ENCODE results near the gene NENF.

The NENF gene

GRCh38 chr1:212431644-212432043 lies 1.1 kb upstream of the NENF start:
- DNase-seq (ENCODE audit: low spot score), result no peak

- no peak for DNase-seq (ENCODE audit: low spot score)
Observed at GRCh38 chr1:212432272-212432660, 454 bp upstream of the NENF start.

DNA sequence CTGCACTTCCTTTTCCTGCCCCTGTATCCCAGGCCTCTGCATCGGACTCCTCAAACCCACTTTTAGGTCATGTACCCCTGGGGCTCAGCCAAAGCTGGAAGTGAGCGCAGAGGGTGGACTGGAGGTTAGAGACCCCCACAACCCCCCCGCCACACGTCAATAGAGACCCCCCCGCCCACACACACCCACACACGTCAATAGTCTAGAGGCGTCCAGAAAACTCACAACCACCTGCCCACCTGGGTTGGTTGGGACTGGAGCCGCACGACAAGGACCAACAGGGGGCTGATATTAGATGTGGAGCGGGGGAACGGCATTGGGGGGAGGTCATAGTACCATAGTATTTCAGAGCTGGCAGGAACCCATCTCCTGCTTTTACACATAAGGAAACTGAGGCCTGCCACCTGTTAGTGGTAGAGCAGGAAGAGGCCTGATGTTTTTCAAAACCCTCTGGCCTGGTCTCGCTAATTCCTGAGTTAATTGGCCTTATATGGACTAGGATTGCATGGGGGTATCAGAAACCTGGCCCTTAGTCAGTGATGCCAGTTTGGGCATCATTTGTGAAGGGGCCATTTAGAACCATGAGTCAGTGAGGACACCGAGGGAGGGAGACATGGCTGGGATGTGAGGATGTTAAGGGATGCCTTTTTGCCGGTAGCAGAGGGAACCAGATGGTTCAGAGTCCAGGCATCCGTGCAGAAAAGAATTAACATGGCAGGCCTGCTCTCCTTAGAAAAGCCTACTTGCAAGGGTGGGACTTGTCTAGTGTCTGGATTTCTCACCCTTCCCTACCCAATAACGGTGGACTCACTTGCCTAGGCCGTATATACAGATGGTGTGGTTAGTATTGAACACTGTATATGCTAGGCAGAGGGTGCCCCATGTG lies 1.1 kb downstream of the NENF start:
- DNase-seq (ENCODE audit: low spot score), result peak; percentile 38

DNA sequence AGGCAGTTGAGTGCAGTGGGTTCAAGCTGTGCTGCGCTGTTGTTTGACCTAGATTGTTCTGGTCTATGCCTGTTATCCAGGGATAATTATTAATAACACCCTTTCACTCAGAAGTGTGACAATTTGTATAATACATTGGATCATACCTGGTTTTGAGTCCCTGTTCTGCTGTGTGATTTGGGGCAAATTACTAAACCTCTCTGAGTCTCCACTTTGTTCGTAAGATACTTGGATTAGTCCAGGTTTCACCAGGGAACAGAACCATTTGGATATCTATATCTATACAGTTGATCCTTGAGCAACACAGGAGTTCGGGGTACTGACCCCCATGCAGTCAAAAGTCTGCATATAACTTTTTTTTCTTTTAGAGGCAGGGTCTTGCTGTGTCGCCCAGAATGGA lies 2.3 kb downstream of the NENF start:
- no peak for DNase-seq (ENCODE audit: low spot score)

DNA sequence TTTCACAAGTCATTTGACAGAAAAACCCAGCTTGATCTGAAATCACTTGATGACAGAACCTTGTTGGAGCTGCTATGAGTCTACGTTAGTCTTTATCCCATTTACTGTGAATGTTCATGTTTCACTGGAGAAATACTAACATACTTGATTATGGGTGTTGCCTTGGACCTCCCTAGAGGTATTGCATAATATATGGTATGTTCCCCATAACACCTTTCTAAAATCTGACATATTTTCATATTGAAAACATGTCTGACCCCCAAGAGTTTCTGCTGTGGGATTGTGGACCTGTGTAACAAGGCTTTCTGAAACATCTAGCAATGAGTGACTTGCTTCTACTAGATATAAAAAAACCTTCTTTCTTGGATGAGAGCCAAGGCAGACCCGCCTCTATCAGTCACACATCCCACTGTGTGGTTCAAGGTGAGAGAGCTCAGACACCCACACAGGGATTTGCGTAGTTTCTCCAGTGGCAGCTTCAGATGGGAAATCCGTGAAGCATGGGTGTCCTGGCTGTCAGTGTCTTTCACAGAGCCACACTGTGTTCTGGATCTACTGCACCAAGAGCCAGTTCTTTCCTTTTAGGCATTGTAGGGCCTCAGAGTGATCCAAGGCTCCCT lies 4.6 kb downstream of the NENF start:
- no peak for DNase-seq (ENCODE audit: low spot score)

- DNase-seq (ENCODE audit: low spot score), result no peak
Observed at GRCh38 chr1:212438831-212439237, 6.1 kb downstream of the NENF start.

DNA sequence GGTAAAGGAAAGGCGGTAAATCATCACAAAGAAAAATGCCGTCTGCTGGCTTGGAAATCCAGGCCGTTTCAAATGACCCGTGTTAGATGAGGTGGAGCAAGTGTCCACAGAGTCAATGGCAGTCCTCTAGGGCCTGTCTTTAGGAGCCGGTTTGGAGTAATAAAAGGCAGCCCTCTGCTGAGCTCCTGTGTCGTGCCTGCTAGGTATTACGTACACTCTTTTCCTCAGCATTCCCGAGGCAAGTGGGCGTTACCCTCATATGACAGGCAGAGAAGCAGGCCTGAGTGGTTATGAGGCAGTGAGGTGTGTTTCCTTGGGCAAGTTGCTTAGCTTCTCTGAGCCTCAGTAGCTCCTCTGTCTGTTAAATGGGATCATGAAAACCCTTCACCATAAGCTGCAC lies 7.7 kb downstream of the NENF start:
- no peak for DNase-seq (ENCODE audit: low spot score)

DNA sequence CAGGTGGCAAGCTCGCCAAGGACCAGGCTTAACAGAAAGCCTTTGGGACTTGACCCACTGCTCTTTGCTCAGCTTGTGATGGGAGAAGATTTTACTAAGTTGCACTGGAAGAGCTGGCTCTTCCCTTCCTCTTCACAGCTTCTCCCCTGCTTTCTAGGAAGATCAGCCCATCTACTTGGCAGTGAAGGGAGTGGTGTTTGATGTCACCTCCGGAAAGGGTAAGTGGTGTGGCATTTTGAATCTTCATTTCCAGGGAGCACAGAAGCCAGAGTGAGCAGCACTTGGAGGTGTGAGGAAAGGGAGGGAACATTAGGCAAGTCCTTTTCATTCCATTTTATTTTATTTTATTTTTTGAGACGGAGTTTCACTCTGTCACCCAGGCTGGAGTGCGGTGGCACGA lies 9.7 kb downstream of the NENF start:
- no peak for DNase-seq (ENCODE audit: low spot score)

GRCh38 chr1:212446333-212446732 lies 13.6 kb downstream of the NENF start:
- DNase-seq (ENCODE audit: low spot score), result no peak

- no peak for DNase-seq (ENCODE audit: low spot score)
Observed at GRCh38 chr1:212447478-212447877, 14.8 kb downstream of the NENF start.

DNA sequence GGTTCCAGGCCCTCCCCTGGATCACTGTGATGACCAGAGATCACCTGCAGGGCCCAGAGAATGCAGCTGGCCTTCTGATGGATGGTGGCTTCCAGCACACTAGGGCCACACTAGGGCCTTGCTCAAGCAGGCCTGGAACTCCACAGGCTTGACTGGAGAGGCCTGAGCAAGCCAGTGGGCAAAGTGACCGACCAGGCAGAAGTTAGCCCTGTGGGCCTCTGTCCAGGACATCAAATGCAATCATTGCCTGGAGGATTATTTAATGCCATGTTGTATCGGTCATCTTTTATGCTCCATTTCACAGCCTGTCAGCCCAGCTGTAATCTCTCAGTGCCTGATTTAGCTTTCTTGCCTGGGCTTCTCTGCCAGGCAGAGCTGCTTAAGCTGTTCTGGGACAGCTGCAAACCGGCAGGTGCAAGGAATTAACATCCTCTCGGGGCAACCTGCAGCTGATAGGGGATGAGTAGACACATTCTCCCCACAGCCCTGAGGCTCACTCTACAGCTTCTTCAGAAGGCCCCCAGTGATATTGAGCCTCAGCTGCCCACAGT lies 17.7 kb downstream of the NENF start:
- no peak for DNase-seq (ENCODE audit: low spot score)

DNA sequence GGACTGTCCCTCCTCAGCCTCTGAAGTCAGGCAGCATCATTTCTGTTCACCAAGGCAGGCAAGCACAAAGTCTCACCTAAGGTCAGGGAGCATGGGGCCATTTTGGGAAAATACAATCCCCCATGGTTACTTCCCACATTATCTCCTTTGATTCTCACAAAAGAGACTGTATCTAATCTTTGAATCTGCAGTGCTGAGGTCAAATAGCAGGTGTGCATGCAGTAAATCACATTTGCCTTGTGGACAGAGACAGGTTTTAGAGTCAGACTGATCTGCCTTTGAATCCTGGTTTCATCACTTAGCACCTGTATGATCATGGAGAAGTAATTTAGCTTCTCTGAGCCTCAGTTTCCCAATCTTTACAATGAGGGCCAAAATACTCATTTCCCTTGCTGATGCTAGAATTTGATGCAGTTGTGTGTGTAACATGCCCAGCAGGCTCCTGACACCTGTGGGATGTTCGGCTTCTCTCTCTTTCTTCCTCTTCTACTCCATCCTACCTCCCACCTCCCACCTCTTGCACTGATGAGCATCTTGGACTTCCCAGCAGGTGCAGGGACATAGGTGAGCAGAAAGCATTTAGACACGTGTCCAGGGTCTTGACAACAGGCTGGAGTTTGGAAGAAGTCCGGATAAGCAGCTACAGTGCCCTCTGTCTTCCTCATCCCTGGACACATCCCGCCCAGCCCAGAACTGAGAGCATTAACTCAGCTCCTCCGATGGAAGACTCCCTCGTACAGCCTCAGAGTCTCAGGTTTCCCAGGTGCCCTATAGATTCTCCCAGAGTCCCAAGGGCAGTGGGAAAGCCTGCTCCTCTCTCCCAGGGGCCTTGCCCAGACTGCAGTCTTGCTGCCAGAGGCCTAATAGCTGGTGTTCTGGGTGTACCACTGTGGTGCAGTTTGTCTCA lies 18.9 kb downstream of the NENF start:
- DNase-seq (ENCODE audit: low spot score), result no peak

- DNase-seq (ENCODE audit: low spot score), result no peak
Observed at GRCh38 chr1:212452323-212453155, 19.8 kb downstream of the NENF start.

DNA sequence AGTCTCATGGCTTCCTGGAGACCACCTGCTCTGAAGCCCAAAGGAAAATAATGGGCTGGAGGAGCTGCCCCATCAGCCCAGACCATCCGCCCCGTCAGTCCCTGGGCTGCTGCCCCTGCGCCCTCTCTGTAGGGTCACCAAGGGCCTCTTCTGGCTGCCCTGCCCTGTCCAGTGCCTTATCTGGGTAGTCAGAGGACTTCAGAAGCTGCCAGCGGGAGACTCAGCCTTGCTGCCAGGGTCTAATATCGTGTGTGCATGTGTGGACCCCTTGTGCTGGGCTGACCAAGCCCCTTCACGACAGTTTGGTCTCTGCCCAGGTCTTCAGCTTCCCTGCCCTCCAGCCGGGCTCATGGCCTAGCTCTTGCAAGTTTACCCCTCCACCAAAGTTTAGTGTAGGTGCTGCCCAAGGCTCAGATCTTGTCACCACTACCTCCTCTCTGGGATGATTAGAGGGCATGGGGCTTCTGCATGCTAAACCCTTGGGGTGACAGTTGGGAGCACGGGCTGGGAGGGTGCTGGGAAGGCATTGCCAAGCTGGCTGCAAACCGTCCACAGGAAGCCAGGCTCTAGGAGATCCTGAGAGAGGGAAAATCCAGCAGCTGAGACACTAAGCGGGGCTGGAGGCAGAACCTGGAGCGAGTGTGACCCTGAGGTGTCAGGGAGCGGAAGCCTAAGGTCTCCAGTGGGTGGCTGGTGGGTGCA lies 20.6 kb downstream of the NENF start:
- no peak for DNase-seq (ENCODE audit: low spot score)

DNA sequence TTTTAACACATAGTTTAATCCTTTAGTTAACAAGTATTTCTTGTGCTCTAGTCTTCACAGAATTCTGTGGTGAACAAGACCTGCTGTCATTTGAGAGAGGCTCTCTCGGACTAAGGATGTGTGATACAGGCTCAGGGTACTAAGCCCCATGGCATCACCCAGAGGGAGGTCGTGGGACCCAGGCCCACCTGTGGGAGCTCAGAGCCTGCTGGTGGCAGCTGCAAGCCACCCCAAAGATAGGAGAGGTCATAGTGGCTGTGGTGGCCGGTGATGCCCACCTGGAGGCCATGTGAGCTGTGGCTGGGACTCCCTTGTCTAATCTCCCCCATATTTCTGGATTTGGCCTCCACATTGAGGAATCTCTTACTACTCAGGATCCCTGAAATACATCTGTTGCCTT lies 22.0 kb downstream of the NENF start:
- no peak for DNase-seq (ENCODE audit: low spot score)

GRCh38 chr1:212455401-212455800 lies 22.7 kb downstream of the NENF start:
- no peak for DNase-seq (ENCODE audit: low spot score)

- DNase-seq (ENCODE audit: low spot score), result peak; percentile 93
Observed at GRCh38 chr1:212455803-212456528, 23.2 kb downstream of the NENF start.

- peak; percentile 60 for DNase-seq (ENCODE audit: low spot score)
Observed at GRCh38 chr1:212457740-212458338, 25.1 kb downstream of the NENF start.

DNA sequence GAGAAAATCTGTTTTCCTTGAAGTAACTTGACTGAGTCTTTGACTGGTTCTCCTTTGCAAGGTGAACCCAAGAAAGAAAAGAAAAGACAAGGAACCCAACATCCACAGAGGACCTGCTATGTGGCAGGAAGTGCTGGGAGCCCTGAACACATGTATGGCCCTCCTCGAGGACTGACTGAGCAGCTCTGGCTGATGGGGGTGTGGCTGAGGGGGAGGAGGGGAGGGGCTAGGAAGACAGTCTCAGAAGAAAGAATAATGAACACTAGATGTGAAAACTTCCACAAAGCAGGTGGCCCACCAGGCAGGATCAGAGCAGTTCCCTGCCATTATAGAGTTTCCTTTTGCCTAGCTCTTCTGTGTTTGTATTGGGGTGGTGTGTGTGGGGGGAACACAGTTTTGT lies 26.1 kb downstream of the NENF start:
- DNase-seq (ENCODE audit: low spot score), result no peak

DNA sequence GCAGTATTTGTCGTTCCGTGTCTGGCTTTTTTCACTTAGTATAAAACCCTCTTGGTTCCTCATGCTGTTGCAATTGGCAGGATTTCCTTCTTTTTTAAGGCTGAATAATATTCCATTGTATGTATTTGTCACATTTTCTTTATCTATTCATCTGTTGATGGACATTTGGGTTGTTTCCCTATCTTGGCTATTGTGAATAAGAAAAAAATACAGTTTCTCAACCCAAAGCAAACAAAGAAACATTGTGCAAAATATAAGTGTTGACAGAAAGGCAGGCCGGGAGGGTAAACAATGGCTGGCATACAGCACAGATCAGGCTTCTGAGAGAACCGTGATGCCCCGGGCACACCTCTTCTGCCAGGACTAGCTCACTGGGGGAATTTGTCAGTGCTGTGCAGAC lies 26.9 kb downstream of the NENF start:
- peak; percentile 97 for DNase-seq (ENCODE audit: low spot score)
